ENCODE measurements around the gene MMP15. TPM values are rescaled to one million over a fixed set of nuclear protein-coding genes. Genes with fewer than 3 reads are reported as not detected.

The MMP15 gene
- polyA plus RNA-seq, 1 donor (not counting 4 experiments of a cell fraction or from before 2014, with no cell fraction given), result 3.7 TPM

- TF ChIP-seq, protein P1, sequence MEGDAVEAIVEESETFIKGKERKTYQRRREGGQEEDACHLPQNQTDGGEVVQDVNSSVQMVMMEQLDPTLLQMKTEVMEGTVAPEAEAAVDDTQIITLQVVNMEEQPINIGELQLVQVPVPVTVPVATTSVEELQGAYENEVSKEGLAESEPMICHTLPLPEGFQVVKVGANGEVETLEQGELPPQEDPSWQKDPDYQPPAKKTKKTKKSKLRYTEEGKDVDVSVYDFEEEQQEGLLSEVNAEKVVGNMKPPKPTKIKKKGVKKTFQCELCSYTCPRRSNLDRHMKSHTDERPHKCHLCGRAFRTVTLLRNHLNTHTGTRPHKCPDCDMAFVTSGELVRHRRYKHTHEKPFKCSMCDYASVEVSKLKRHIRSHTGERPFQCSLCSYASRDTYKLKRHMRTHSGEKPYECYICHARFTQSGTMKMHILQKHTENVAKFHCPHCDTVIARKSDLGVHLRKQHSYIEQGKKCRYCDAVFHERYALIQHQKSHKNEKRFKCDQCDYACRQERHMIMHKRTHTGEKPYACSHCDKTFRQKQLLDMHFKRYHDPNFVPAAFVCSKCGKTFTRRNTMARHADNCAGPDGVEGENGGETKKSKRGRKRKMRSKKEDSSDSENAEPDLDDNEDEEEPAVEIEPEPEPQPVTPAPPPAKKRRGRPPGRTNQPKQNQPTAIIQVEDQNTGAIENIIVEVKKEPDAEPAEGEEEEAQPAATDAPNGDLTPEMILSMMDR (optimal IDR thresholded peaks at IDR 0.05 in 1 of 3, IDR thresholded peaks at IDR 0.05 in 1 of 3, conservative IDR thresholded peaks at IDR 0.05 in 1 of 3; ENCODE audit: extremely low read depth in 1 of 3, insufficient read depth in 2 of 3, low read length in 3 of 3), result no peak
- no peak for TF ChIP-seq EZH2 (IDR thresholded peaks at IDR 0.05; ENCODE audit: low read length)
- Histone ChIP-seq H3K9ac (ENCODE audit: control insufficient read depth, extremely low read depth, insufficient read depth, low read length) (no peak overlapping the region), H3K79me2 (ENCODE audit: control insufficient read depth, insufficient read depth, low read length) (no peaks in the 10 kb centered on the region), H3K27me3 (ENCODE audit: control insufficient read depth, extremely low read depth, insufficient read depth, low read length) (no peaks in the 10 kb centered on the region), H3K36me3 (ENCODE audit: control insufficient read depth in 2 of 2, extremely low read depth in 1 of 2, insufficient read depth in 2 of 2, low read length in 2 of 2) (peaks cover 0 to 3% of the 10 kb centered on the region in 2 experiments), H3K9me1 (ENCODE audit: control insufficient read depth, extremely low read depth, insufficient read depth, low read length) (no peaks in the 10 kb centered on the region), H3K4me2 (ENCODE audit: control insufficient read depth, extremely low read depth, insufficient read depth, low read depth, low read length) (no peak overlapping the region), H2AFZ (ENCODE audit: control insufficient read depth, low read length) (no peak overlapping the region), H3K27ac (ENCODE audit: control insufficient read depth, insufficient read depth, low read length) (no peak overlapping the region), H4K20me1 (ENCODE audit: control insufficient read depth, extremely low read depth, insufficient read depth, low read length) (no peaks in the 10 kb centered on the region), H3K4me1 (ENCODE audit: control insufficient read depth, extremely low read depth, insufficient read depth, low read length) (no peaks in the 10 kb centered on the region), H3K9me3 (ENCODE audit: control insufficient read depth, low read depth, low read length) (no peaks in the 10 kb centered on the region), H3K4me3 (ENCODE audit: control insufficient read depth in 2 of 3, extremely low read depth in 1 of 3, insufficient read depth in 2 of 3, low read depth in 1 of 3, low read length in 3 of 3) (no peak overlapping the region)
- FAIRE-seq (no peak), DNase-seq (ENCODE audit: low read depth, low spot score) (no peak)
- dilution Hi-C loops (cut with MboI; ENCODE audit: extremely low pct_ligation_motif_present, low sequenced_read_pairs), result no loop called here
These were observed 7.2 kb downstream of the MMP15 start for GRCh38 chr16:58032710-58033293.

GRCh38 chr16:58034128-58034685, 8.7 kb downstream of the MMP15 start:
- no peak for FAIRE-seq
- DNase-seq (ENCODE audit: low read depth, low spot score), result no peak
- dilution Hi-C loops (cut with MboI; ENCODE audit: extremely low pct_ligation_motif_present, low sequenced_read_pairs), result no loop called here

More at GRCh38 chr16:58034128-58034685, 8.7 kb downstream of the MMP15 start:
- no peak overlapping the region for H3K27ac ChIP-seq (ENCODE audit: control insufficient read depth, insufficient read depth, low read length)
- H3K4me2 ChIP-seq (ENCODE audit: control insufficient read depth, extremely low read depth, insufficient read depth, low read depth, low read length), result no peak overlapping the region
- H3K9me1 ChIP-seq (ENCODE audit: control insufficient read depth, extremely low read depth, insufficient read depth, low read length), result no peaks in the 10 kb centered on the region
- no peaks in the 10 kb centered on the region for H3K27me3 ChIP-seq (ENCODE audit: control insufficient read depth, extremely low read depth, insufficient read depth, low read length)
- no peak overlapping the region for H3K9ac ChIP-seq (ENCODE audit: control insufficient read depth, extremely low read depth, insufficient read depth, low read length)
- peaks cover 0 to 4% of the 10 kb centered on the region in 2 experiments for H3K36me3 ChIP-seq (ENCODE audit: control insufficient read depth in 2 of 2, extremely low read depth in 1 of 2, insufficient read depth in 2 of 2, low read length in 2 of 2)
- H3K9me3 ChIP-seq (ENCODE audit: control insufficient read depth, low read depth, low read length), result no peaks in the 10 kb centered on the region
- no peaks in the 10 kb centered on the region for H3K4me1 ChIP-seq (ENCODE audit: control insufficient read depth, extremely low read depth, insufficient read depth, low read length)
- no peaks in the 10 kb centered on the region for H4K20me1 ChIP-seq (ENCODE audit: control insufficient read depth, extremely low read depth, insufficient read depth, low read length)
- TF ChIP-seq, protein P1 (optimal IDR thresholded peaks at IDR 0.05 in 1 of 3, IDR thresholded peaks at IDR 0.05 in 1 of 3, conservative IDR thresholded peaks at IDR 0.05 in 1 of 3; ENCODE audit: extremely low read depth in 1 of 3, insufficient read depth in 2 of 3, low read length in 3 of 3), result no peak
- TF ChIP-seq EZH2 (IDR thresholded peaks at IDR 0.05; ENCODE audit: low read length), result no peak
- no peaks in the 10 kb centered on the region for H3K79me2 ChIP-seq (ENCODE audit: control insufficient read depth, insufficient read depth, low read length)
- no peak overlapping the region for H2AFZ ChIP-seq (ENCODE audit: control insufficient read depth, low read length)
- H3K4me3 ChIP-seq (ENCODE audit: control insufficient read depth in 2 of 3, extremely low read depth in 1 of 3, insufficient read depth in 2 of 3, low read depth in 1 of 3, low read length in 3 of 3), result no peak overlapping the region

Data from keratinocyte (primary cell).